GM20000 (cell line): Measurements from ENCODE around the gene ZNG1A.
"Not testable (repeated sequence)": the region's sequence is repeated elsewhere in the genome, so short reads cannot be mapped to it uniquely, and the experiment has no call there.

ENCODE experiments used
- DNase-seq: peaks from one replicate; pipeline ENCODE4 v3.0.0; 2012; ENCODE audit warnings: low spot score
- TF ChIP-seq, protein P1 (sequence below): IDR thresholded peaks from 2 replicates; pipeline ENCODE4 v1.5.1; 2012; ENCODE audit warnings: mild to moderate bottlenecking, control low read depth; ENCODE audit errors: extremely low read depth, missing control alignments

Gene ZNG1A

DNA sequence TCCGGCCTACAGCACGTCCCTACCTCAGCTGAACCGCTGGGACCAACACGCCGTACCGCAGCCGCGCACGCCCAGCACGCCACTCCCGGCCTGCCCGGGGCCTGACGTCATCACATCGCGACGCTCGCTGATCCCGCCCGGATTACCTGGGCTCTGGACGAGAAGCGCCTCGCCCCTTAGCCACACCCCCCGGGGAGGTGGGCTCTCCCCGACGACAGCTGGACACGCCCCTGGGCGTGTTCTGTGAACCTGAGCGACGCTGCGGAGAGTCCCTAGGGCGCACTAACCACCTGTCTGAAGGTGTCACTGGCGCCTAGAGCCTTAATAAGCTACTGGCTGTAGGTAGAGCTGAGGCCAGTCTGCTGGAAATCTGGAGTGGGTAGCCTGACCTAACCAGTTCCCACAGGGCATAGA lies at the start of gene ZNG1A:
TSS of gene ZNG1A (minus strand) at position 87 of the 414 bp plus-strand sequence. CDS start 87 bp downstream, outside the sequence.
- DNase-seq: not testable (repeated sequence)

DNA sequence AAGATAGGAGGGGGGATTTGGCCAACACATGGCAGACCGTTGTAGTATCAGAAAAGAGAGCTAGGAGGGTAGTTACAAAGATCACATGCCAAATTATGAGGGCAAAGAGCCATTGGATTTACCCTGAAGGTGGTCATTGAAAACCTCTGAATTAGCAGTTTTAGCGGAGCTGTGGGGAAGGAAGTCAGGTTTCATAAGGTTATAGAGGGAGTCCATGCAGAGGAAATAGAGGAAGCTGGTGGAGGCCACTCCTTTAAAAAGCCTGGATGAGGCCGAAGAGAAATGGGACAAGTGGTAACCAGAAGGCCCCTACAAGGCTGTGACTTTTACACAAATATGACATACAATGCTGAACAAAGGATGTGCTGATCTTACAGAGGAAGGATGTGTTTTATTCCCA lies 49.0 kb upstream of the ZNG1A start:
- DNase-seq: no peak
- TF ChIP-seq, protein P1, sequence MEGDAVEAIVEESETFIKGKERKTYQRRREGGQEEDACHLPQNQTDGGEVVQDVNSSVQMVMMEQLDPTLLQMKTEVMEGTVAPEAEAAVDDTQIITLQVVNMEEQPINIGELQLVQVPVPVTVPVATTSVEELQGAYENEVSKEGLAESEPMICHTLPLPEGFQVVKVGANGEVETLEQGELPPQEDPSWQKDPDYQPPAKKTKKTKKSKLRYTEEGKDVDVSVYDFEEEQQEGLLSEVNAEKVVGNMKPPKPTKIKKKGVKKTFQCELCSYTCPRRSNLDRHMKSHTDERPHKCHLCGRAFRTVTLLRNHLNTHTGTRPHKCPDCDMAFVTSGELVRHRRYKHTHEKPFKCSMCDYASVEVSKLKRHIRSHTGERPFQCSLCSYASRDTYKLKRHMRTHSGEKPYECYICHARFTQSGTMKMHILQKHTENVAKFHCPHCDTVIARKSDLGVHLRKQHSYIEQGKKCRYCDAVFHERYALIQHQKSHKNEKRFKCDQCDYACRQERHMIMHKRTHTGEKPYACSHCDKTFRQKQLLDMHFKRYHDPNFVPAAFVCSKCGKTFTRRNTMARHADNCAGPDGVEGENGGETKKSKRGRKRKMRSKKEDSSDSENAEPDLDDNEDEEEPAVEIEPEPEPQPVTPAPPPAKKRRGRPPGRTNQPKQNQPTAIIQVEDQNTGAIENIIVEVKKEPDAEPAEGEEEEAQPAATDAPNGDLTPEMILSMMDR: no peak

DNA sequence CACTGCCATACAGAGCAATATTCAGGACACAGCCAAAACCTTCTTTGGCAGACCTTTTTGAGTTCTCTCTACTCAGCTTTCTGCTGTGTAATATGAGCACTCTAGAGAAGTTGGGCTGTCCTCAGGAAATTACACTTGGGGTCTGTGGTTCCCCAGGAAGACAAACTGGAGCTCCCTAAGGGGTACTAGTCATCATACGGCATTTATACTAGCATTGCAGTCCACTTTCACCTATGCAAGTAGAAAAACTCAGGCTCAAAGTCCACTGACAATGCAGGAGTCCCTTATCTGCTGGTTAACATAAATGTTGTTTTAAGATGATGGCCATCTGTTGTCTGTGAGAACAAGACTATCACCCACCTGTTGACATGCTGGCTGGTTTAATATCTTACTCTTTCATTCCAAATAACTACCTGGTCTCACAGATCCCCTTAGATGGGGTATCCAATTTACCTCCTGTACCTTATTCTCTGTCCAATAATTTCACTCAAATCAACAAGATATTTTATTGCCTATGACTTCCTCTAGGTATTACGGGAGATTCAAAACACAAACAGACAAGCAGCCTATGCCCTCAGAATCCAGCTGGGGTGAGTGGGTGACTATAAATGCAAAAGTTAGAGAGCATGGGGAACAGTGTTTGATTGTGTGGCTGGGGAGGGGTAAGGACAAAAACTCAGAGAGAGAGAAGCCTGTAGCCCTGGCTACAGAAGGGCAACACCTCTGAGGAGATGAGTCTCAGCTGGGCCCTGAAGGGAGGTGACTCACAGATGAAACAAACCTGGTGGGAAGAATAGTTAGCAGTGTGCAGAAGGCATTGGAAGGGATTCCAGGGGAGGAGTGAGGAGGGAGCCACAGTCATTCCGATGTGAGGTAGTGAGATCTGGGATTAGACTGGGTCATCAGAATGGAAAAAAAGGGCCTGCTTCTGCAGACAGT lies 46.0 kb upstream of the ZNG1A start:
- TF ChIP-seq, protein P1: no peak
- no peak for DNase-seq

DNA sequence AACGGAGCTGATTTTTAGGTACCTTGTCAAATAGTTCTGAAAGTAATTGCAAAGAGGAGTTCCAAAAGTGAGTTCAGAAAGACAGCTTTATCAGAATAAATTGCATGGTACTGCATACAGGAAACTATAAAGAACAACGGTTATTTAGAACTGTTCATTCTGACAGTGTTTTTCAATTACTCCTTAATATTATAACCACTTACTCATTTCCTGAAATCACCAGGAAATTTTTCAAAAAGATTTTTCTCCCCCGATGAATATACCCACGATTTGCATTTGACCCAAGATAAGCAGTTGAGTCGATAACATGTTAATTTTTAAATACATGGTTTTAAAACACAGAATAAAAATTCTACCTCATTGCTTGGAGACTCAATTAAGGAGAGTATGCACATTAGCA lies 45.2 kb upstream of the ZNG1A start:
- no peak for DNase-seq

DNA sequence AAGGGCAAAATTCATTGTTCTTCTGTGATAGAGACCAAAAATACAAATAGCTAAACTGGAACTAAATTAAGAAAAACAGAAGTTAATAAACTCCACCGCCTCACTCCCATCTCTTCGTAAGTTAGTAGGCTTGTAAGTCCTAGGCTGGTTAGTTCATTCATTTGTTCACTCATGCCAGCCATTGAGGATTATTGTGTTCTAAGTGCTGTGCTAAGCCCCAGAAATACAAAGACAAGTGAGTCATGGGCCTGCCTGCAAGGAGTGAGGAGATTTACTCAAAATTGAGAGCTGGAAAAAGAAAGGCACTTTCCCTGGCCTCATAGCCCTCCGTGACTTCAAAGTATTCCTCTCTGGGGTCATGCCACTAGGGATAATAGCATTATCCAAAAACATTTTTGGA lies 44.3 kb upstream of the ZNG1A start:
- DNase-seq: no peak

More for the DNA sequence above, 45.2 kb upstream of the ZNG1A start:
- TF ChIP-seq, protein P1: no peak

DNA sequence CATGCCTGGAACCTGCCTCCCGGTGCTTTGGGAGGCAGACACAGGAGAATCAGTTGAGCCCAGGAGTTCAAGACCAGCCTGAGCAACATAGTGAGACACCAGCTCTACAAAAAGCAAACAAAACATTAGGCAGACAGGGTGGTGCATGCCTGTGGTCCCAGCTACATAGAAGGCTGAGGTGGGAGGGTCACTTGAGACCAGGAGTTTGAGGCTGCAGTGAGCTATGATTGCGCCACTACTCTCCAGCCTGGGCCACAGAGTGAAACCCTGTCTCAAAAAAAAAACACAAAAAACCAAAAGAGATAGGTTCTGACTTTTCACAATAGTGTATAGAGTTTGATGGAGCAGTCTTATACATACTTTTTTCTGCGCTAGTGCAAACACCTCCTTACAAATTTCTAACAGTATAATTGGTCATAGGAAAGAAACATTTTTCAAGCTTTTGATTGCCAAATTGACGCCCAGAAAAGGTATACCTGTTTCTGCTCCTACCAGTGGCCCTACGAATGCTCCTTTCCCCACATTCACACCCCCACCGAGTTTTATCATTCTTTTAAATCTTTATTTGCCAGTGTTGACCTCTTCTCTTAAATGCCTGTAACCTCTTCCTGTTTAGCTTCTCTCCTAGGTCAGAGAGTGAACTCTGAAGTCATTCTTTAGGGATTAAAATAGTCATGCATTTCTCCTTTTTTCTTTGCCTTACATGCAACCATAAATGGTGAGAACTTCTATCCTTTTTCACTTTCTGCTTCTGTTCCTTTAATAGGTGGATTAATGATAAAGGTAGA lies 43.3 kb upstream of the ZNG1A start:
- TF ChIP-seq, protein P1: no peak
- no peak for DNase-seq

More for the DNA sequence above, 44.3 kb upstream of the ZNG1A start:
- TF ChIP-seq, protein P1: no peak

DNA sequence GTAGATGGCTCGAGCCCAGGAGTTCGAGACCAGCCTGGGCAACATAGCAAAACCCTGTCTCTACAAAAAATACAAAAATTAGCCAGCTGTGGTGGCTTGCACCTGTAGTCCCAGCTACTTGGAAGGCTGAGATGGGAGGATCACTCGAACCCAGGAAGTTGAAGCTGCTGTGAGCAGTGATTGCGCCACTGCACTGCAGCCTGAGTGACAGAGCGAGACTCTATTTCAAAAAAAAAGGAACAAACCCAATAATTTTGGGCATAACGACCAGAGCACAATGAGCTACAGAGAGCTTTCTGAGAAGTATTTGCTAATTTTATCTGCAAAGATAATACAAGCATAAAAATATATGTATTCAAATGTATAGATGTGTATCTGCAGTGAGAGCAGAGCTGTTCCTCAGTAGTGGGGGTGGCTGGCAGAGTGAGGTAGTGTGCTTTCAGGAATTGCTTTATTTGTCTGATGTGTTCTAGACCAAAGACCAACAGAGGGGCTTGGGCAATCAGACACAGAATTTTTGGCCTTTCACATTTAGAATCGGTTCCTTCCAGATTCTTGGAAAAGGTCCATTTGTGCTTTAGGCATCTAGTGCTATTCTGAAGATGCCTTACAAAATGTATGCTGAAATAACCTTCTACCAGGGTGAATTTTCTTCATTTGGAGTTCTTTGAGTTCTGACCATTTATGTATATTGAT lies 41.0 kb upstream of the ZNG1A start:
- DNase-seq: no peak
- TF ChIP-seq, protein P1: no peak

DNA sequence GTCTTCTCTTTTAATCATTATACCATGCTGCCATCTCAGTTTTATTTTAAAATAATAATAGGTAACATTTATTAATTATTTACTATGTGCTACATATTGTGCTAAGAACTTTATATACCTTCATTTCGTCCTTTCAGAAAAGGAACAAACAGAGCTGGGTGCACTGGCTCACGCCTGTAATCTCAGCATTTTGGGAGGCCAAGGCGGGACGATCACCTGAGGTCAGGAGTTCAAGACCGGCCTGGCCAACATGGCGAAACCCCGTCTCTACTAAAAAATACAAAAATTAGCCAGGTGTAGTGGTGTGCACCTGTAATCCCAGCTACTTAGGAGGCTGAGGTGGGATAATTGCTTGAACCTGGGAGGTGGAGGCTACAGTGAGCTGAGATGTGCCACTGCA lies 40.2 kb upstream of the ZNG1A start:
- DNase-seq: not testable (repeated sequence)
